Transverse colon (tissue), 4 donors: ENCODE measurements around the gene MREG.

Source experiments
- EP300 ChIP-seq: sonication (generic); formaldehyde crosslinking; IDR thresholded peaks from one replicate; pipeline ENCODE4 v1.6.1; 2017; ENCODE audit warnings: antibody characterized with exemption, low read depth
- POLR2A ChIP-seq: fragments of 450-650 bp; IDR thresholded peaks from one replicate; pipeline ENCODE4 v1.6.1; 2016; ENCODE audit warnings: antibody characterized with exemption, mild to moderate bottlenecking, moderate library complexity
- POLR2AphosphoS5 ChIP-seq, 3 donors: sonication (generic); formaldehyde crosslinking; IDR thresholded peaks; one replicate each; pipeline ENCODE4 v1.6.1; 2016; ENCODE audit warnings: antibody characterized with exemption in 3 of 3
- TF ChIP-seq, protein P1 (sequence below), 5 experiments: fragments of 200-600 bp in 3 of 5; fragments of 450-650 bp in 2 of 5; sonication (generic) in 3 of 5; IDR thresholded peaks; 1 replicate in 2 of 5; 2 replicates in 3 of 5; pipeline ENCODE4 v1.5.1; 2016 to 2017; ENCODE audit warnings: antibody characterized with exemption in 5 of 5, inconsistent platforms in 3 of 5, mild to moderate bottlenecking in 2 of 5, moderate library complexity in 1 of 5

DNA sequence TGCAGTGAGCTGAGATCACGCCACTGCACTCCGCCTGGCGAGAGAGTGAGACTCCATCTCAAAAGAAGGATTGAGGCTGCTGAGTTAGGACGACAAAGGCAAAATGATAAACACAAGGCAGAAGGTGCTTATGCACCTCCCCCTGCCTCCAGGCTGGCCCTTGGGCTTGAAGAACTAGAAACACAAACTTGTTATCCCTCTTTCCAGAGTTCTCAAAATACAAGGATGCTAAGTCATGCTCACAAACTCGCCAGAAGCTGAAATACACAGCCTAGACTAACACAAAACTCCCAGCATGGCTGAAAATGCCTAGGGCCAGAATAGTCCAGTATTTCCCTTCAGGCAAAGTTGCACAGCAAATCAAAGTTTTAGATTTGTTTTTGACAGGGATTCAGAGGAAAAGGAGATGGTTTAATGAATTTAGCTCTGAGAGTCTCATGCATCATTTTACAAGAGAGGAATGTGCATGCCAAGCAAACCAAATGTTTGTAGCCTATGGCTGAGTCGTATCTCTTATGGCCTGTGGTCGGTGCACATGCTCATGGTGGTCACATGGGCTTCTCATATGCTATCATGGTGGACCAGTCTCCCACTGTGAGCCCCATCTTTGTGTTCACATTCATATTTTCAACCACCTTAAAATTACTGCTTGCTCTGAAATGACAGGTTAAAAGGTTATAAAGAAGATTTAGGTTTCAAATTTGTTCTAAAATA is 16.2 kb upstream of the MREG start:
- TF ChIP-seq, protein P1, sequence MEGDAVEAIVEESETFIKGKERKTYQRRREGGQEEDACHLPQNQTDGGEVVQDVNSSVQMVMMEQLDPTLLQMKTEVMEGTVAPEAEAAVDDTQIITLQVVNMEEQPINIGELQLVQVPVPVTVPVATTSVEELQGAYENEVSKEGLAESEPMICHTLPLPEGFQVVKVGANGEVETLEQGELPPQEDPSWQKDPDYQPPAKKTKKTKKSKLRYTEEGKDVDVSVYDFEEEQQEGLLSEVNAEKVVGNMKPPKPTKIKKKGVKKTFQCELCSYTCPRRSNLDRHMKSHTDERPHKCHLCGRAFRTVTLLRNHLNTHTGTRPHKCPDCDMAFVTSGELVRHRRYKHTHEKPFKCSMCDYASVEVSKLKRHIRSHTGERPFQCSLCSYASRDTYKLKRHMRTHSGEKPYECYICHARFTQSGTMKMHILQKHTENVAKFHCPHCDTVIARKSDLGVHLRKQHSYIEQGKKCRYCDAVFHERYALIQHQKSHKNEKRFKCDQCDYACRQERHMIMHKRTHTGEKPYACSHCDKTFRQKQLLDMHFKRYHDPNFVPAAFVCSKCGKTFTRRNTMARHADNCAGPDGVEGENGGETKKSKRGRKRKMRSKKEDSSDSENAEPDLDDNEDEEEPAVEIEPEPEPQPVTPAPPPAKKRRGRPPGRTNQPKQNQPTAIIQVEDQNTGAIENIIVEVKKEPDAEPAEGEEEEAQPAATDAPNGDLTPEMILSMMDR (IDR thresholded peaks at IDR 0.05) = no peak
- no peak for TF ChIP-seq POLR2A
- no peak for TF ChIP-seq POLR2AphosphoS5 (IDR thresholded peaks at IDR 0.05)
- TF ChIP-seq EP300 = no peak
